Measurements from ENCODE around the gene MYH14. TPM values are rescaled to one million over a fixed set of nuclear protein-coding genes. Genes with fewer than 3 reads are reported as not detected.

Gene MYH14
- total RNA-seq, 4 donors from 2014 or later: 8.3 to 82.1 (median 12.4) TPM

DNA sequence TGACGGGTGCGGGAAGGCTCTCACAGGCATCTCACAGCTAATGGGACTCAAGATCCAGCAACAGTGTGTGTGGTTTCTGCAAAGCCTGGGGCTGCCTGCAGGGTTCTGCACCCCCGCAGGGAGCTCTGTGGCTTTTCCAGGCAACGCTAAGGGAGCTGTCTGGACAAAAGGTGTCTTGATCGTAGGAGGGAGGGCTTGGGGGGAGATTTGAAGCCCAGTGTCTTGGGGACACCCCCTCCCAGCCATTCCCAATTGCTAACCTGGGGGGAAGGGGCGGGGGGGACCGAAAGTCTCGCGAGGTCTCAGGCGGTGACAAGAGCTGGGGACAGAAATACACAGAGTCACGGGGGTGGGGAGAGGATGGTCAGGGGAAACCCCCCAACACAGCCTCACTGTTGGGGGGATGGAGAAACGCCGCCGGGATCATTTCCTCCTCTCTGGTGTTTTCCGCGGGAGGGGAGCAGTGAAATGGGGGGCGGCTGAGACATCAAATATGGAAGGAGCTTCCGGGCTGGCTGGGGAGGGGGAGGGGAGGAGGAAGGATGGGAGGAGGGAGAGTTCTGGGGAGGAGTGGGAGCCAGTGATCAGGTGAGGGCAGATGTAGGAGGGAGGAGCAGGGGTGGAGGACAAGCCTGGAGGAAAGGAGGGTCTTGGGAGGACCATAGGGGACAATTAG lies 112.5 kb downstream of the MYH14 start:
- TF ChIP-seq, protein P1, sequence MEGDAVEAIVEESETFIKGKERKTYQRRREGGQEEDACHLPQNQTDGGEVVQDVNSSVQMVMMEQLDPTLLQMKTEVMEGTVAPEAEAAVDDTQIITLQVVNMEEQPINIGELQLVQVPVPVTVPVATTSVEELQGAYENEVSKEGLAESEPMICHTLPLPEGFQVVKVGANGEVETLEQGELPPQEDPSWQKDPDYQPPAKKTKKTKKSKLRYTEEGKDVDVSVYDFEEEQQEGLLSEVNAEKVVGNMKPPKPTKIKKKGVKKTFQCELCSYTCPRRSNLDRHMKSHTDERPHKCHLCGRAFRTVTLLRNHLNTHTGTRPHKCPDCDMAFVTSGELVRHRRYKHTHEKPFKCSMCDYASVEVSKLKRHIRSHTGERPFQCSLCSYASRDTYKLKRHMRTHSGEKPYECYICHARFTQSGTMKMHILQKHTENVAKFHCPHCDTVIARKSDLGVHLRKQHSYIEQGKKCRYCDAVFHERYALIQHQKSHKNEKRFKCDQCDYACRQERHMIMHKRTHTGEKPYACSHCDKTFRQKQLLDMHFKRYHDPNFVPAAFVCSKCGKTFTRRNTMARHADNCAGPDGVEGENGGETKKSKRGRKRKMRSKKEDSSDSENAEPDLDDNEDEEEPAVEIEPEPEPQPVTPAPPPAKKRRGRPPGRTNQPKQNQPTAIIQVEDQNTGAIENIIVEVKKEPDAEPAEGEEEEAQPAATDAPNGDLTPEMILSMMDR (IDR thresholded peaks at IDR 0.05; ENCODE audit: low read depth): no peak

DNA sequence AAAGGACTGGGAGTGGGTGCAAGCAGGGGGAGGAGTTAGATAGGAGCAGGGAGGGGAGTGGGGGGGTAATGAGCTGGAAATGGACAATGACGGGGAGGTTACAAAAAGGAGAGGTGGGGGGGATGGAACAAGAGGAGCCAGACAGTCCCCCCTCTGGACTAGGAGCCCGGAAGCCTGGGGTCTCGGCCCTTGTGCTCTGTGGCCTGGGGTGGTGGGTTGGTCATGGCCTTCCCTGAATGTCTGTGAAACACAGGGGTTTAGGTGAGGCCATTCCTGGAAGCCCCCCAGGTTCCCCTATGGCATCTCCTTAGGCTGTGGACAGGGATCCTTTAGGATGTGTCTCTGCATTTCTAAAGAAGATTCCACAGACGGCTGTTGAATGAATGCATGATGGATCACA lies 113.7 kb downstream of the MYH14 start:
- TF ChIP-seq, protein P1 (IDR thresholded peaks at IDR 0.05; ENCODE audit: low read depth): no peak

DNA sequence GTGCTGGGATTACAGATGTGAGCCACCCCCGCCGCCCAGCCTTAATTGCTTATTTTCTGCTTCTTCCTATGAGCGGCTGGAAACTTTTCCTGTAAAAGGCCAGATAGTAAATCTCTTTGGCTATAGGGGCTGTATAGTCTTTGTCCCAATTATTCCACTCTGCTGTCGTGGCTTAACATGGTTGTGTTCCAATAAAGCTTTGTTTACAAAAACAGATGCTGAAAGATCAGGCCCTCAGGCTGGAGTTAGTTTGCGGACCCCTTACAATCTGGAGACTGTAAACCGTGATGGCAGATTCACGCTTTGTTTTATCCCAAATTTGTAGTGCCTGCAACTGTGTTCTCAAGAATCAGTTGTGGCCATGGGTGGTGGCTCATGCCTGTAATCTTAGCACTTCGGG lies 115.0 kb downstream of the MYH14 start:
- TF ChIP-seq, protein P1 (IDR thresholded peaks at IDR 0.05; ENCODE audit: low read depth): no peak

DNA sequence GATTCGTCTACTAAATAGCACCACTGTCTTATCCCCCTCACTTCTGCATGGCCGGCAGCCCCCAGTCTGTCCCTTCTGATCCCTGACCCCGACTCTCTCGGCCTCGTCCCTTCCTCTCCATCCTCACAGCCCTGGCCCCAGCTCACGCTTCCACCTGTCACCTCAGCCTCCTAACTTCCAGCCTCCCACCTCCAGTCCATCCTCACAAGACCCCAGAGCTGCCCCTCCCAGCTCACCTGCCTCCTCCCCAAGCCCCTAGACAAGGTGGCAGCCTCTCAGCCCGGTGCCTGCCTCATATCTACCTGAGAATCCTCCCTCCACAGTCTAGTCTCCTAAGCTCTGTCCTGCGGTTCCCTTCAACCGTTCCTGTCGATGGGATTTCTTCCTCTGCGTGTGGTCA lies 115.7 kb downstream of the MYH14 start:
- TF ChIP-seq, protein P1 (IDR thresholded peaks at IDR 0.05; ENCODE audit: low read depth): no peak

DNA sequence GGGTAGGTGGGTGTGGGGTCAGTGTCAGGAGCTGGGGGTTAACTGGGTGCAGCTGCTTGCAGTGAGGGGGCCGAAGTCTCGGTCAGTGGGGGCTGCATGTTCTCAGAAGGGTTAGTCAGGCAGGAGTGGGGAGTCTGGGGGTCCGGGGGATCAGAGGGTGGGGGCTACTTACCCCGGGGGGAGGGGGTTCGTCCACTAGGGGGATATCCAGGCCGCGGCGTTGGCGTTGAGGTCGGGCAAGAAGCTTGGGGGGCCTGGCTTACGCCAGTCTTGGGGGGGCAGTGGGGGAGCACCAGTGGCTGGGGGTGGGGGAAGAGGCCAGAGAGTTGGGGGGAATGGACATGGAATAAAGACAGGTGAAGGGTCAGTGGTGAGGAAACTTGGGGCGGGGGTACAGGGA lies 116.6 kb downstream of the MYH14 start:
- TF ChIP-seq, protein P1 (IDR thresholded peaks at IDR 0.05; ENCODE audit: low read depth): no peak

DNA sequence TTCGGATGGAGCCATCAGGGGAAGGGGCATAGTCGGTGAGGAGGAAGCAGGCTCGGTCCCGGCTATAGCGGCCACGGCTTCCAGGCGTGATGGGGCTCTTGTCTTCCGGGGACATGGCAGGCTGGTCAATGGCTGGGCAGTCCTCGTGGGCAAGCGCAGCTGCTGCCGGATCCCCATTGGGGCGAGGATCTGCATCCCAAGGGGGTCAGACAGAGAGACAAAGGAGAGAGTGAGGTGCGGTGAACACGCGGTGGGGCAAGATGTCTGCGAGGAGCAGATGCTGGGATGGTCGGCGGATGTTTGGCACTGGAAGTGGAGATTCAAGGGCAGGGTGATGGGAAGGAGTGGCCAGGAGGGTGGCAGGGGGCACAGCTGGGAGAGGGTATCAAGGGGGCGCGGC lies 117.2 kb downstream of the MYH14 start:
- TF ChIP-seq, protein P1 (IDR thresholded peaks at IDR 0.05; ENCODE audit: low read depth): no peak

DNA sequence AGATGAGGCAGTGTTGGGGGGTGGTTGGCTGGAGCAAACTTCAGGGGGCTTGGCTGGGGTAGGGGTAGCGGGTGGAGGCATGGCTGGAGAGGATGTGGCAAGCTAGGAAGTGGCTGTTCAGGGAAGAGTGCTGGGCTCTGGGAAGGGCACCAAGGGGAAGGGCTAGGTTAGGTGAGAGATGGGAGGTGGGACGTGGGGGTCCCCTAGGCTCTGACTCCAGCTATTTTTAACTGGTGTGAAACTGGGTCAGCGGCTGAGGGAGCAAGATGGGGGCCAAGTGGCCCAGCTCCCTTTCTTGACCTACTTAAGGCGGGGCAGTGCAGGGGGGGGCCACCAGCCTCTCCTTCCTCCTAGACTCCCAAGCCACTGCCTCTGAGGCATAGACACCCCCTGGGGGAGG lies 118.4 kb downstream of the MYH14 start:
- TF ChIP-seq, protein P1 (IDR thresholded peaks at IDR 0.05; ENCODE audit: low read depth): no peak

Measured in subcutaneous adipose tissue (tissue), 4 donors.